GM12878 (cell line): ENCODE data around the gene KRTAP10-2. TPM values are rescaled to one million over a fixed set of nuclear protein-coding genes. Genes with fewer than 3 reads are reported as not detected.

Experiments used
- ATAC-seq: fragments of 200-7000 bp; cut with Tn5 transposase; 3 replicates; pipeline ENCODE4 v1.9.1; 2020; ENCODE audit warnings: mild to moderate bottlenecking, moderate library complexity
- BruUV-seq: library from RNA; stranded (reverse); fragments of 400-500 nt; replicated peaks from 2 replicates; lab custom pipeline; 2021; lab: Mats Ljungman, UMichigan
- CTCF ChIA-PET: fragments of 300-600 bp; sonication (Branson Sonifier 250); formaldehyde crosslinking; extraction: SDS; loops from one replicate; lab custom pipeline; 2021; ENCODE audit warnings: inconsistent platforms; lab: Yijun Ruan, JAX
- POLR2A ChIA-PET: fragments of 350-600 bp; formaldehyde crosslinking; extraction: SDS; loops from one replicate; lab custom pipeline; 2021; ENCODE audit warnings: inconsistent platforms; lab: Charles Lee
- RAD21 ChIA-PET: fragments of 300-600 bp; sonication (Branson Sonifier 250); formaldehyde crosslinking; loops from one replicate; lab custom pipeline; 2023; ENCODE audit warnings: antibody characterized with exemption; ENCODE audit not compliant: unreplicated experiment; lab: Charles Lee
- SMC1A ChIA-PET: fragments of 300-600 bp; sonication (Branson Sonifier 250); formaldehyde crosslinking; loops from one replicate; lab custom pipeline; 2023; ENCODE audit not compliant: unreplicated experiment, uncharacterized antibody; lab: Charles Lee
- DNase-seq: peaks from one replicate; pipeline ENCODE4 v3.0.0-alpha.2; 2011; ENCODE audit warnings: low read depth, low spot score
- FAIRE-seq: peaks from 3 replicates; lab custom pipeline; 2011; peaks lifted over from hg19 to GRCh38; lab: Jason Lieb, UNC
- H2AFZ ChIP-seq: 2 replicates; pipeline ENCODE4 v1.6.0; 2011; ENCODE audit warnings: low read depth, low read length, control low read depth; ENCODE audit not compliant: control insufficient read depth
- H3K27ac ChIP-seq: 2 replicates; pipeline ENCODE4 v1.5.1; 2011; ENCODE audit warnings: control low read depth; ENCODE audit not compliant: control insufficient read depth, insufficient read depth
- H3K27me3 ChIP-seq, 2 experiments: replicated peaks in 1 of 2; 2 replicates each; pipeline versions ENCODE4 v1.6.0 to v1.6.1; 2011; ENCODE audit warnings: low read length in 1 of 2; ENCODE audit not compliant: control insufficient read depth in 2 of 2, insufficient read depth in 2 of 2
- H3K36me3 ChIP-seq, 2 experiments: 2 replicates each; pipeline ENCODE4 v1.5.1; 2011; ENCODE audit warnings: low read length in 1 of 2; ENCODE audit not compliant: control insufficient read depth in 2 of 2, insufficient read depth in 2 of 2
- H3K4me1 ChIP-seq: 2 replicates; pipeline ENCODE4 v1.6.1; 2011; ENCODE audit warnings: mild to moderate bottlenecking, low read length, moderate library complexity, mixed read lengths; ENCODE audit not compliant: control insufficient read depth, insufficient read depth
- H3K4me2 ChIP-seq: 2 replicates; pipeline ENCODE4 v1.6.0; 2011; ENCODE audit warnings: control low read depth; ENCODE audit not compliant: control insufficient read depth, insufficient read depth
- H3K4me3 ChIP-seq: fragments of 200-600 bp; sonication (generic); 2 replicates; pipeline ENCODE4 v1.5.1; 2016
- H3K79me2 ChIP-seq: 2 replicates; pipeline ENCODE4 v1.6.0; 2011; ENCODE audit warnings: low read length; ENCODE audit not compliant: control insufficient read depth, insufficient read depth
- H3K9ac ChIP-seq: 2 replicates; pipeline ENCODE4 v1.8.0; 2011; ENCODE audit warnings: low read length, control low read depth, mixed read lengths; ENCODE audit not compliant: control insufficient read depth, insufficient read depth
- H3K9me3 ChIP-seq: replicated peaks from 3 replicates; pipeline ENCODE4 v1.5.1; 2011; ENCODE audit warnings: mild to moderate bottlenecking, low read length; ENCODE audit not compliant: control insufficient read depth, insufficient read depth
- H4K20me1 ChIP-seq: 2 replicates; pipeline ENCODE4 v1.6.0; 2011; ENCODE audit not compliant: control insufficient read depth, insufficient read depth
- CHD2 ChIP-seq: IDR thresholded peaks from 2 replicates; pipeline ENCODE4 v1.6.1; 2011; ENCODE audit warnings: low read depth, low read length, improper control_type of control experiment, borderline replicate concordance
- CUX1 ChIP-seq: IDR thresholded peaks from 2 replicates; pipeline ENCODE4 v1.6.1; 2012; ENCODE audit warnings: improper control_type of control experiment, low read depth, low read length; ENCODE audit not compliant: insufficient replicate concordance
- HDGF ChIP-seq: fragments of 450-650 bp; IDR thresholded peaks from 2 replicates; pipeline ENCODE4 v1.6.1; 2016; ENCODE audit warnings: antibody characterized with exemption
- LARP7 ChIP-seq: fragments of 450-650 bp; IDR thresholded peaks from 2 replicates; pipeline ENCODE4 v1.6.1; 2017; ENCODE audit warnings: mild to moderate bottlenecking
- TAF1 ChIP-seq: IDR thresholded peaks from 2 replicates; pipeline ENCODE4 v1.6.1; 2011; ENCODE audit warnings: mild to moderate bottlenecking, low read depth, low read length, borderline replicate concordance
- WGBS: methylation state at CpG from one replicate; pipeline ENCODE4 v1.1.6; 2016; ENCODE audit warnings: low lambda C conversion rate; ENCODE audit not compliant: insufficient replicate concordance, insufficient coverage; ENCODE audit errors: missing lambda C conversion rate; 5-methylcytosine and 5-hydroxymethylcytosine counted together
- in situ Hi-C: fragments of 300-500 bp; cut with MboI; formaldehyde crosslinking; loops from 9 replicates; pipeline ENCODE4 v1.14.3; 2018; ENCODE audit warnings: mixed read lengths
- intact Hi-C: fragments of 100-400 bp; cut with micrococcal nuclease; formaldehyde crosslinking; loops from one replicate; pipeline ENCODE4 v1.14.2; 2022; ENCODE audit not compliant: unreplicated experiment
- polyA plus RNA-seq, 11 experiments: library from polyadenylated mRNA; depleted of rRNA in 4 of 11; unstranded in 6 of 11; stranded (reverse) in 5 of 11; fragments of >200 nt; fragmentation: Nextera tagmentation in 4 of 11; fragmentation: Illumina TruSeq in 1 of 11; extraction: Ambion mirVana in 4 of 11; extraction: Trizol in 1 of 11; gene quantifications; 1 replicate in 1 of 11; 2 replicates in 10 of 11; pipeline versions ENCODE4 v1.2.1 to v1.2.3, GENCODE V29; 2011 to 2016; ENCODE audit warnings: inconsistent platforms in 2 of 11, missing spikeins in 2 of 11, low read depth in 1 of 11
- total RNA-seq, 4 experiments: library from RNA; depleted of rRNA in 3 of 4; stranded (reverse); fragments of >200 nt in 3 of 4; fragmentation: Illumina TruSeq in 1 of 4; extraction: Trizol in 1 of 4; gene quantifications; 2 replicates each; pipeline versions ENCODE4 v1.2.1 to v1.2.3, GENCODE V29; 2013 to 2021
- TF ChIP-seq, protein P1 (sequence below): fragments of 450-650 bp; formaldehyde crosslinking; IDR thresholded peaks from 2 replicates; pipeline ENCODE4 v1.5.0; 2022; ENCODE audit warnings: mild to moderate bottlenecking, missing genetic modification characterization

KRTAP10-2 gene
- total and polyA plus RNA-seq, 10 of the 15 experiments (the other 5 are each of a cell fraction or from before 2014, with no cell fraction given), result not detected

- intact Hi-C loops, result no loop called here
- H3K79me2 ChIP-seq, result no peaks in the 10 kb centered on the region
- no peak overlapping the region for H3K4me3 ChIP-seq
- ChIA-PET CTCF (no interaction called here), SMC1A (no interaction called here), RAD21 (interaction anchor here (0.6 kb wide), 1 partner anchor 1530 kb away, joined by 4 read pairs; no protein-coding TSS in a partner anchor), POLR2A (no interaction called here)
- no peaks in the 10 kb centered on the region for H3K27me3 ChIP-seq
- H3K9ac ChIP-seq, result no peak overlapping the region
- no peaks in the 10 kb centered on the region for H4K20me1 ChIP-seq
- in situ Hi-C loops, result no loop called here
- ATAC-seq (no peak), DNase-seq (no peak), FAIRE-seq (no peak)
- TF ChIP-seq HDGF, result no peak
- TF ChIP-seq CUX1, result no peak
- TF ChIP-seq LARP7, result no peak
- TF ChIP-seq TAF1, result no peak
- TF ChIP-seq, protein P1, sequence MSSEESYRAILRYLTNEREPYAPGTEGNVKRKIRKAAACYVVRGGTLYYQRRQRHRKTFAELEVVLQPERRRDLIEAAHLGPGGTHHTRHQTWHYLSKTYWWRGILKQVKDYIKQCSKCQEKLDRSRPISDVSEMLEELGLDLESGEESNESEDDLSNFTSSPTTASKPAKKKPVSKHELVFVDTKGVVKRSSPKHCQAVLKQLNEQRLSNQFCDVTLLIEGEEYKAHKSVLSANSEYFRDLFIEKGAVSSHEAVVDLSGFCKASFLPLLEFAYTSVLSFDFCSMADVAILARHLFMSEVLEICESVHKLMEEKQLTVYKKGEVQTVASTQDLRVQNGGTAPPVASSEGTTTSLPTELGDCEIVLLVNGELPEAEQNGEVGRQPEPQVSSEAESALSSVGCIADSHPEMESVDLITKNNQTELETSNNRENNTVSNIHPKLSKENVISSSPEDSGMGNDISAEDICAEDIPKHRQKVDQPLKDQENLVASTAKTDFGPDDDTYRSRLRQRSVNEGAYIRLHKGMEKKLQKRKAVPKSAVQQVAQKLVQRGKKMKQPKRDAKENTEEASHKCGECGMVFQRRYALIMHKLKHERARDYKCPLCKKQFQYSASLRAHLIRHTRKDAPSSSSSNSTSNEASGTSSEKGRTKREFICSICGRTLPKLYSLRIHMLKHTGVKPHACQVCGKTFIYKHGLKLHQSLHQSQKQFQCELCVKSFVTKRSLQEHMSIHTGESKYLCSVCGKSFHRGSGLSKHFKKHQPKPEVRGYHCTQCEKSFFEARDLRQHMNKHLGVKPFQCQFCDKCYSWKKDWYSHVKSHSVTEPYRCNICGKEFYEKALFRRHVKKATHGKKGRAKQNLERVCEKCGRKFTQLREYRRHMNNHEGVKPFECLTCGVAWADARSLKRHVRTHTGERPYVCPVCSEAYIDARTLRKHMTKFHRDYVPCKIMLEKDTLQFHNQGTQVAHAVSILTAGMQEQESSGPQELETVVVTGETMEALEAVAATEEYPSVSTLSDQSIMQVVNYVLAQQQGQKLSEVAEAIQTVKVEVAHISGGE, result no peak
- no peak for TF ChIP-seq CHD2
- H3K4me1 ChIP-seq, result no peaks in the 10 kb centered on the region
- H3K9me3 ChIP-seq, result no peaks in the 10 kb centered on the region; the same call in 2 of the 3 replicates
- 45% methylated on average over 25 of the region's 25 CpGs for WGBS
- BruUV-seq, result no TSS peak
- H3K27ac ChIP-seq, result no peak overlapping the region
- H3K4me2 ChIP-seq, result no peak overlapping the region
- no peaks in the 10 kb centered on the region for H3K36me3 ChIP-seq
- no peak overlapping the region for H2AFZ ChIP-seq
Measured at GRCh38 chr21:44549525-44550211, 1.6 kb downstream of the KRTAP10-2 start.
